Measurements from ENCODE around the gene TRIM52.

Gene TRIM52

GRCh38 chr5:181239062-181239663 lies 21.8 kb downstream of the TRIM52 start:
- no peak for TF ChIP-seq CTCF (IDR thresholded peaks at IDR 0.05; ENCODE audit: low read depth, low read length)
- H3K4me3 ChIP-seq (ENCODE audit: low read depth, low read length) = no peak overlapping the region

- no peak overlapping the region for H3K4me3 ChIP-seq (ENCODE audit: low read depth, low read length)
- TF ChIP-seq CTCF (IDR thresholded peaks at IDR 0.05; ENCODE audit: low read depth, low read length) = no peak
Measured at GRCh38 chr5:181237729-181238385, 23.1 kb downstream of the TRIM52 start.

- no peak for TF ChIP-seq CTCF (IDR thresholded peaks at IDR 0.05; ENCODE audit: low read depth, low read length)
- no peak overlapping the region for H3K4me3 ChIP-seq (ENCODE audit: low read depth, low read length)
Measured at GRCh38 chr5:181236954-181237641, 23.8 kb downstream of the TRIM52 start.

GRCh38 chr5:181236471-181236870 lies 24.5 kb downstream of the TRIM52 start:
- TF ChIP-seq CTCF (IDR thresholded peaks at IDR 0.05; ENCODE audit: low read depth, low read length) = no peak
- no peak overlapping the region for H3K4me3 ChIP-seq (ENCODE audit: low read depth, low read length)

- H3K4me3 ChIP-seq (ENCODE audit: low read depth, low read length) = no peak overlapping the region
- no peak for TF ChIP-seq CTCF (IDR thresholded peaks at IDR 0.05; ENCODE audit: low read depth, low read length)
Measured at GRCh38 chr5:181235689-181236366, 25.1 kb downstream of the TRIM52 start.

- no peak overlapping the region for H3K4me3 ChIP-seq (ENCODE audit: low read depth, low read length)
- TF ChIP-seq CTCF (IDR thresholded peaks at IDR 0.05; ENCODE audit: low read depth, low read length) = no peak
Measured at GRCh38 chr5:181235323-181235688, 25.6 kb downstream of the TRIM52 start.
